CD4-positive, alpha-beta T cell treated with Interleukin-17A for 1 hour (primary cell): Measurements from ENCODE around the gene TMC6.

Experiments used
- DNase-seq: peaks from one replicate; pipeline ENCODE4 v3.0.0-alpha.2; 2020

TMC6 gene

DNA sequence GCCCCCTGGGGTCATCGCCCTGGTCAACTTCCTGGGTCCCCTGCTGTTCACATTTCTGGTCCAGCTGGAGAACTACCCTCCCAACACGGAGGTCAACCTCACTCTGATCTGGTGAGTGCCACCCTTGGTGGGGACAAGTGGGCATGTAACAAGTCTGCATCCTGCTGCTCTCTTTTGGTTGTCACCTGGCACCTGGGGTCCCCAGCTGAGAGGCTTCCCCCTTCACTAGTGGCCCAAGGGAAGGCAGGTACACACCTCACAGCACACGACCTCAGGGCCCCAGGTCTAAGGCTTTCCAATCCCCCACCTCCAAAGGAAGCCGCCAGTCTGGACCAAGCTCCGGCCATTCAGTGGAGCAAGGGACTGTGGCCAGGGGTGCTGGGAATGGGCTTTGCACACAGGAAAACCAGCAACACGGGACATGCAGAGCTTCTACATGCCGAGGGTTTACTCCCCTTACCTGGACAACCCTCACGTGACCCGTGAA is 6.4 kb upstream of the TMC6 start:
- DNase-seq, result no peak

GRCh38 chr17:78133971-78134898 is 5.7 kb upstream of the TMC6 start:
- peak; percentile 90 for DNase-seq

DNA sequence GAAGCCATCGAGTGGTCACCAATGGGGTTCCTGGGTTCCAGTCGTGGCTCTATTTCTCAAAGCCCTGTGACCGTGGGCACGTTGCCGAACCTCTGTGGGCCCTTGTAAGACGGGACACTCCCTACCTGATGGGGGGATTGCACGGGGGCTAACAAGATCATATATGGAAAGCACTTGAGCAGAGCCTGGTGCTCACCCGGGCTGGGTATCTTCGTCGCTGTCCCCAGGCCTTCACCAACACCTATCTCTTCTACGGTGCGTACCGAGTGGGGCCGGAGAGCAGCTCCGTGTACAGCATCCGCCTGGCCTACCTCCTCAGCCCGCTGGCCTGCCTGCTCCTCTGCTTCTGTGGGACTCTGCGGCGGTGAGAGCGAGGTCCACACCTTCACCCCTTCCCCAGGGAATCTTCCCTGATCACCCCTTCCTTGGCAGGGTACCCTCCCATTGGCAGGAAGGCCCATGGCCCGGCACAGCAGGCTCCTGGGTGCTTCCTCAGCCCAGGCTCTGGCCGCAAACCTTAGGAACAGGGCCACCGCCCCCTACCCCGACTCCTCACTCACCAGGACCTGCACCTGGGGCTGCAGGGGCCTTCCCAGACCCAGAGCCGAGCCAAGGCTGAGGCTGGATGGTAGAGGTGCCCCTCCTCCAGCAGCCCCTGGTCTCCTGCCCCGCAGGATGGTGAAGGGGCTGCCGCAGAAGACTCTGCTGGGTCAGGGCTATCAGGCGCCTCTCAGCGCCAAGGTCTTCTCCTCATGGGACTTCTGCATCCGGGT is 4.8 kb upstream of the TMC6 start:
- no peak for DNase-seq

DNA sequence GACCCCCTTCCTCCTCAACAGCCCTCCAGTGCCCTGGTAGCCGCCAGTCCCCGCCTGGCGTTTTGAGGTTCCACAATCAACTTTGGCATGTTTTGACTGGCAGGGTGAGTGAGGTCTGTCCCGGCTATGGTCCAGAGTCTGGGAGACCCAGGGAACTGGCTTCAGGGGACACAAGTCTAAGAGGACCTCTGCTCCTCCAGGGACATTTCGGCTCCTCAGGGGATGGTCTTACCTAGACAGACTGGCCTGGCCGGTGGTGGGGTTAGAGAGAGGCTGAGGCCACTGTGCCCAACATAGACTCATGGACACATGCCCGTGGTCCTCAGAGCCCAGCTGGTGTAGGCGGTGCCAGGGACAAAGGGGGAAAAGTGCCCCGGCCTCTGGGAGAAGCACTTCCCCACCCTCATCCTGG is 4.2 kb upstream of the TMC6 start:
- DNase-seq, result no peak

GRCh38 chr17:78132084-78132676 is 3.6 kb upstream of the TMC6 start:
- peak; percentile 82 for DNase-seq

- DNase-seq, result no peak
These were observed 2.9 kb upstream of the TMC6 start for GRCh38 chr17:78131172-78132083.

- peak; percentile 91 for DNase-seq
These were observed 2.0 kb upstream of the TMC6 start, which contains the start of gene TMC8 for GRCh38 chr17:78130437-78131101. TSS of gene TMC8 (plus strand) at chr17:78130771. CDS start at chr17:78131589, 818 bp downstream.

DNA sequence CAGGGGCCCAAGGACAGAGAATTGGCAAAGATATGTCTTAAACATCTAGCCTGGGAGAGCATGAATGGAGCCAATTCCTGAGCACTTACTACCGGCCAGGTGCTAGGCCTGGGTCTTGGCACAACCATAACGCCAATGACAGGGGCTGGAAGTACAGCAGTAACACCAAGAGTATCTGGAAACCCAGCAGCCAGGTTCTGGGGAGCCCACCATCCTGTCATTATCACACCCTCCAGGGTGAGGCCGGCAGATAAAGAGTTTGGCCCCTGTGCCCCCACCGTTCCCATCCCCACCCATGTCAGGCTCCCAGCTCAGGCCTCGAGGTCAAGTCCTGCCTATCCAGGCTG is 1.5 kb upstream of the TMC6 start:
- no peak for DNase-seq

DNA sequence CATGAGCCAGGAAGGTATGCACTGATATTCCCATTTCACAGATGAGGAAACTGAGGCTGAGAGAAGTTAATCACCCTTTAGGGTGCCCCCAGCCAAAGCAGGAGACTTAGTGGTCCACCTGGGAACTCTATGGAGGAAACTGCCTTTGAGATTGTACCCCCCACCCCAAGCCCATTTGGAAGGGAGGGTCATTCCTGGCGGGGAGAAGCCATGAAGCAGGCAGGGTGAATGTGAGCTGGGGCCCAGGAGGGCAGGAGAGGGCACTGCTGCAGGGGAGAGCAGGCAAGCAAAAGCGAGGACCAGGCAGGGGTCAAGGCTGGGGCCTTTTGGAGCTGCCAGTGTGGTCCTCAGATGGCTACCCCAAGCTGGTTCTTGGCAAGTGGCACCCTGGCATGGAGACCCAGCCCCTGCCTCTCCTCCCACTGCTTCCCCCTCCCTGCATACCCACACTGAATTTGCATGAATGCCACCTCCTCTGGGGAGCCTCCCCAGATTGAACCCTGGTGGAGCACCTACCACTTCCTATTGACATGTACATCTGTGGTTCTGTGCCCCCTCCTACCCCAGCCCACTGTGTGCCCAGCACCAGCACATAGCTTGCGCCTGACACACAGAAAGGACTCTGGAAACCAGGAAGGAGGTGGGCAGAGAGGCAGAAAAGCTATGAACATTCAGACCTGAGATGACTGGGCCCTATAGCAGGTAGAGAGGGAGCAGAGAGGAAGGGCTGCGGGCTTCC is 965 bp upstream of the TMC6 start:
- peak; percentile 62 for DNase-seq

- no peak for DNase-seq
These were observed 536 bp downstream of the TMC6 start for GRCh38 chr17:78127888-78128550.

- peak; percentile 81 for DNase-seq
These were observed 1.2 kb downstream of the TMC6 start for GRCh38 chr17:78127239-78127887.

GRCh38 chr17:78126895-78127238 is 1.7 kb downstream of the TMC6 start:
- no peak for DNase-seq

DNA sequence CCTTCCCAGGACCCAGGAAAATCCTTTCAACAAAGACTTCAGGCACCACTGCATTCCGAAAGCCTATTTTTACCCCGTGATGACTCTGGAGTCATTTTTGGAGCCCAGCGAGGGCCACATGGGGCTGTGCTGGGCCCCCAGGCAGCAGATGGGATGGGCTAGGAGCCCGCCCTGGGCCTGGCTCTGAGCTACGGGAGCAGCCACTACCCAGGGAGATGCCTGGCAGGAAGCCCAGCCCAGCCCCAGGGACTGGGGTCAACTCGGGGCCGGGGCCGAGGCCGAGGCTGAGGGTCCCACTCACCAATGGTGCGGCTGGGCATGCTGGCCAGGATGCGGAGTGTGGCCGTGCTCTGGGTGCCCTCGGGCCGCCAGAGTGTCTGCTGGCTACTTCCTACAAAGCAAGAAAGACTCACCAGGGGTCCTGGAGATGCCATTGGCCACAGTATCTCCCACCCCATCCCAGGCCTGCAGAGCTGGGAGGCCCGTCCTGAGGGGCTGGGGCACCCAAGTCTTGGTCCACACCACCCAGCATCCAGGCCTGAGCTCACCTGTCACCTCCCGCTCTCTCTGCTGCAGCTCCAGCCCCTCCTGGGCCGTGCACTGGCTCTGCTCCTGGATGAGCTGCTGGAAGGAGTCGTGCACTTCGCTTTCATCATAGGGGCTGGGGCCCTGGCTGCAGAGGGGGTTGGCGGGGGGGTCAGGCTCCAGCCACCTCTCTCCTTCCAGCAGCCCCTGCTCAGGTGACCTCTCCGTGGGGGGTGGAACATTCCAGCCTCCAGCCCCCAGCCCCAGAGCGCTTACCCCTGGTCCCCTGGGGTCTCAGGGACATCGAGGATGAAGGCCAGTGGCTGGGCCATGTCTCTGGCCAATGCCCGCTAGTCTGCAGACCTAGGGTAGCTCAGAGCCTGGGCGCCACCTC is 2.3 kb downstream of the TMC6 start:
- no peak for DNase-seq

GRCh38 chr17:78125138-78125913 is 3.2 kb downstream of the TMC6 start:
- peak; percentile 39 for DNase-seq

- DNase-seq, result no peak
These were observed 3.8 kb downstream of the TMC6 start for GRCh38 chr17:78124836-78125137.

- DNase-seq, result no peak
These were observed 4.3 kb downstream of the TMC6 start for GRCh38 chr17:78124081-78124835.

- DNase-seq, result no peak
These were observed 5.2 kb downstream of the TMC6 start for GRCh38 chr17:78123258-78123929.
